ENCODE measurements around the gene ECE2. TPM values are rescaled to one million over a fixed set of nuclear protein-coding genes. Genes with fewer than 3 reads are reported as not detected.

Gene ECE2
- total and polyA plus RNA-seq, 2 experiments from 2014 or later: not detected

DNA sequence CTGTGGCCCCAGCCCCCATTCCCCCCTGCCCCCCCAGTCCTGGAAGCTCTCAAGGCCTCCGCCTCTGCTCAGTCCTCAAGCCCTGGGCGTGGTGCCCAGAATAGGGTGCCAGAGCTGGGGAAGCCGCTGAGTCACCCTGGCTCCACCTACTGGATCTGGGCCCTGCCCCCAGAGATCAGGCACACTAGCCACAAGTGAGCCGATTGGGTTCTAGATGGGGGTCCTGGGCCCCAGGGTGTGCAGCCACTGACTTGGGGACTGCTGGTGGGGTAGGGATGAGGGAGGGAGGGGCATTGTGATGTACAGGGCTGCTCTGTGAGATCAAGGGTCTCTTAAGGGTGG lies 44.3 kb downstream of the ECE2 start:
- H3K9ac ChIP-seq: peak overlapping the region; percentile 58
- peaks cover 52% of the 10 kb centered on the region for H3K4me1 ChIP-seq (ENCODE audit: insufficient read depth)
- H3K79me2 ChIP-seq (ENCODE audit: insufficient read depth): peaks cover 93% of the 10 kb centered on the region
- peak overlapping the region; percentile 63 for H3K4me3 ChIP-seq
- peak; percentile 99 for DNase-seq
- no peaks in the 10 kb centered on the region for H3K9me2 ChIP-seq (ENCODE audit: insufficient read depth)
- H3K27ac ChIP-seq: peak overlapping the region; percentile 44
- in situ Hi-C loops (cut with MboI): no loop called here
- H2AFZ ChIP-seq: no peak overlapping the region
- WGBS, 2 experiments (ENCODE audit: low coverage in 1 of 2, low lambda C conversion rate in 2 of 2, missing lambda C conversion rate in 2 of 2): 0 to 2% methylated on average over 4 of the region's 4 CpGs
- peaks cover 16% of the 10 kb centered on the region; the same call in 1 of the 2 replicates for H4K20me1 ChIP-seq (ENCODE audit: insufficient read depth)
- peaks cover 56% of the 10 kb centered on the region for H3K36me3 ChIP-seq (ENCODE audit: low read depth)
- H3K9me3 ChIP-seq (ENCODE audit: low read depth): no peaks in the 10 kb centered on the region
- H3F3A ChIP-seq (ENCODE audit: insufficient read depth): peaks cover 53% of the 10 kb centered on the region
- no peak for TF ChIP-seq EZH2 (IDR thresholded peaks at IDR 0.05; ENCODE audit: insufficient read depth, poor library complexity, severe bottlenecking)
- no peak for TF ChIP-seq EZH2phosphoT487 (IDR thresholded peaks at IDR 0.05; ENCODE audit: insufficient read depth, low read depth)
- no peaks in the 10 kb centered on the region for H3K27me3 ChIP-seq (replicated peaks; ENCODE audit: insufficient read depth)
- H3K4me2 ChIP-seq (ENCODE audit: unreplicated experiment): peak overlapping the region; percentile 73

DNA sequence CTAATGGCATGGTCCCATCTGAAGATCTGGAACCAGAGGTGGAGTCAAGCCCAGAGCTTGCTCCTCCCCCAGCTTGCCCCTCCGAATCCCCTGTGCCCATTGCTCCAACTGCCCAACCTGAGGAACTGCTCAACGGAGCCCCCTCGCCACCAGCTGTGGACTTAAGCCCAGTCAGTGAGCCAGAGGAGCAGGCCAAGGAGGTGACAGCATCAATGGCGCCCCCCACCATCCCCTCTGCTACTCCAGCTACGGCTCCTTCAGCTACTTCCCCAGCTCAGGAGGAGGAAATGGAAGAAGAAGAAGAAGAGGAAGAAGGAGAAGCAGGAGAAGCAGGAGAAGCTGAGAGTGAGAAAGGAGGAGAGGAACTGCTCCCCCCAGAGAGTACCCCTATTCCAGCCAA lies 45.8 kb downstream of the ECE2 start:
- WGBS, 2 experiments (ENCODE audit: low coverage in 1 of 2, low lambda C conversion rate in 2 of 2, missing lambda C conversion rate in 2 of 2): 47 to 54% methylated on average over 5 of the region's 5 CpGs
- Histone ChIP-seq H3K27me3 (replicated peaks; ENCODE audit: insufficient read depth) (no peaks in the 10 kb centered on the region), H4K20me1 (ENCODE audit: insufficient read depth) (peaks cover 15% of the 10 kb centered on the region; the same call in 1 of the 2 replicates), H3K9ac (peak overlapping the region; percentile 28; the same call in 1 of the 2 replicates), H3K4me3 (no peak overlapping the region), H3K9me2 (ENCODE audit: insufficient read depth) (no peaks in the 10 kb centered on the region), H3K36me3 (ENCODE audit: low read depth) (peaks cover 72% of the 10 kb centered on the region), H3K79me2 (ENCODE audit: insufficient read depth) (peaks cover 93% of the 10 kb centered on the region), H3K4me2 (ENCODE audit: unreplicated experiment) (no peak overlapping the region), H3K9me3 (ENCODE audit: low read depth) (no peaks in the 10 kb centered on the region), H3F3A (ENCODE audit: insufficient read depth) (peaks cover 60% of the 10 kb centered on the region), H2AFZ (no peak overlapping the region), H3K27ac (peak overlapping the region; percentile 62), H3K4me1 (ENCODE audit: insufficient read depth) (peaks cover 49% of the 10 kb centered on the region)
- no peak for DNase-seq
- in situ Hi-C loops (cut with MboI): no loop called here
- no peak for TF ChIP-seq EZH2 (IDR thresholded peaks at IDR 0.05; ENCODE audit: insufficient read depth, poor library complexity, severe bottlenecking)
- no peak for TF ChIP-seq EZH2phosphoT487 (IDR thresholded peaks at IDR 0.05; ENCODE audit: insufficient read depth, low read depth)

DNA sequence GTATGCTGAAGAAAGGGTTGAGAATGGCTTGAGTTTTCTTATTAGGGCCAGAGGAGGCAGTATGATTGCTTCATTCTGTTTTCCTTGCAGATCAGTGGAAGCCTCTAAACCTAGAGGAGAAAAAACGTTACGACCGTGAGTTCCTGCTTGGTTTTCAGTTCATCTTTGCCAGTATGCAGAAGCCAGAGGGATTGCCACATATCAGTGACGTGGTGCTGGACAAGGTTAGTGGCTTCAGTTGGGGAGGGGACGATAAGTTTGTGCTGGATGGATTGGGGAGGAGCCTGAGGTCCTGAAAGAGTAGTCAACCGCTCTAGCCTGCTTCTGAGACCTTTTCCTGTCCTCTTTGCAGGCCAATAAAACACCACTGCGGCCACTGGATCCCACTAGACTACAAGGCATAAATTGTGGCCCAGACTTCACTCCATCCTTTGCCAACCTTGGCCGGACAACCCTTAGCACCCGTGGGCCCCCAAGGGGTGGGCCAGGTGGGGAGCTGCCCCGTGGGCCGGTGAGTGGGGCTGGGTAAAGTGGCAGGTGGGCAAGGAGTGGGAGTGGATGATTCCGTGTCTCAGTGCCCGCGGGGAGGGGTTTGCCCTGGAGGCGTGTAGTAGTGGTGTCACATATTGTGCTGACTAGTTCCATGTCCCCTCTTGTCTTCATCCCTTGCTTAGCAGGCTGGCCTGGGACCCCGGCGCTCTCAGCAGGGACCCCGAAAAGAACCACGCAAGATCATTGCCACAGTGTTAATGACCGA lies 47.1 kb downstream of the ECE2 start:
- Histone ChIP-seq H3K9me2 (ENCODE audit: insufficient read depth) (no peaks in the 10 kb centered on the region), H3K4me1 (ENCODE audit: insufficient read depth) (peaks cover 39% of the 10 kb centered on the region), H3K36me3 (ENCODE audit: low read depth) (peaks cover 85% of the 10 kb centered on the region), H3K4me3 (no peak overlapping the region), H4K20me1 (ENCODE audit: insufficient read depth) (0 out of 2 replicates have a peak, but pooled peaks cover 5% of the 10 kb centered on the region), H3K9ac (peak overlapping the region; percentile 33; the same call in 1 of the 2 replicates), H3K27me3 (replicated peaks; ENCODE audit: insufficient read depth) (no peaks in the 10 kb centered on the region), H3K9me3 (ENCODE audit: low read depth) (no peaks in the 10 kb centered on the region), H3K4me2 (ENCODE audit: unreplicated experiment) (no peak overlapping the region), H3K27ac (peak overlapping the region; percentile 62), H3K79me2 (ENCODE audit: insufficient read depth) (peaks cover 93% of the 10 kb centered on the region), H3F3A (ENCODE audit: insufficient read depth) (peaks cover 60% of the 10 kb centered on the region), H2AFZ (no peak overlapping the region)
- in situ Hi-C loops (cut with MboI): no loop called here
- DNase-seq: peak; percentile 79
- no peak for TF ChIP-seq EZH2 (IDR thresholded peaks at IDR 0.05; ENCODE audit: insufficient read depth, poor library complexity, severe bottlenecking)
- no peak for TF ChIP-seq EZH2phosphoT487 (IDR thresholded peaks at IDR 0.05; ENCODE audit: insufficient read depth, low read depth)
- WGBS, 2 experiments (ENCODE audit: low coverage in 1 of 2, low lambda C conversion rate in 2 of 2, missing lambda C conversion rate in 2 of 2): 66 to 70% methylated on average over 20 of the region's 20 CpGs

DNA sequence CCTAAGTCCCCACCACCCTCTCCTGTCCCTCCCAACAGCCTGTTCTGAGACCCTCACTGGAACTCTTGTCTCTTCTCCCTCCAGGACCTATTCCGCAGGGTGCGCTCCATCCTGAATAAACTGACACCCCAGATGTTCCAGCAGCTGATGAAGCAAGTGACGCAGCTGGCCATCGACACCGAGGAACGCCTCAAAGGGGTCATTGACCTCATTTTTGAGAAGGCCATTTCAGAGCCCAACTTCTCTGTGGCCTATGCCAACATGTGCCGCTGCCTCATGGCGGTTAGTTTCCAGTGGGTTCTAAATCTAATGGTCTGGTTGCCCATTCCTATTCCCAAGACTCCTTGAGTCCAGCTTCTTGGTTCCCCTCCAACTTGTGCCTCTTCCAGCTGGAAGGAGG lies 47.9 kb downstream of the ECE2 start:
- H3K79me2 ChIP-seq (ENCODE audit: insufficient read depth): peaks cover 93% of the 10 kb centered on the region
- in situ Hi-C loops (cut with MboI): no loop called here
- H3K27me3 ChIP-seq (replicated peaks; ENCODE audit: insufficient read depth): no peaks in the 10 kb centered on the region
- no peak for TF ChIP-seq EZH2phosphoT487 (IDR thresholded peaks at IDR 0.05; ENCODE audit: insufficient read depth, low read depth)
- TF ChIP-seq EZH2 (IDR thresholded peaks at IDR 0.05; ENCODE audit: insufficient read depth, poor library complexity, severe bottlenecking): no peak
- H3K9me2 ChIP-seq (ENCODE audit: insufficient read depth): no peaks in the 10 kb centered on the region
- no peak overlapping the region for H2AFZ ChIP-seq
- H3K27ac ChIP-seq: no peak overlapping the region
- no peaks in the 10 kb centered on the region for H3K9me3 ChIP-seq (ENCODE audit: low read depth)
- no peak for DNase-seq
- H3K9ac ChIP-seq: no peak overlapping the region
- H4K20me1 ChIP-seq (ENCODE audit: insufficient read depth): 0 out of 2 replicates have a peak, but pooled peaks cover 5% of the 10 kb centered on the region
- peaks cover 31% of the 10 kb centered on the region for H3K4me1 ChIP-seq (ENCODE audit: insufficient read depth)
- H3K36me3 ChIP-seq (ENCODE audit: low read depth): peaks cover 87% of the 10 kb centered on the region
- H3F3A ChIP-seq (ENCODE audit: insufficient read depth): peaks cover 60% of the 10 kb centered on the region
- H3K4me3 ChIP-seq: no peak overlapping the region
- no peak overlapping the region for H3K4me2 ChIP-seq (ENCODE audit: unreplicated experiment)
- 94 to 97% methylated on average over 8 of the region's 8 CpGs for WGBS, 2 experiments (ENCODE audit: low coverage in 1 of 2, low lambda C conversion rate in 2 of 2, missing lambda C conversion rate in 2 of 2)
